Type B pancreatic cell (in vitro differentiated cells): ENCODE measurements around the gene EFCAB13. TPM values are rescaled to one million over a fixed set of nuclear protein-coding genes. Genes with fewer than 3 reads are reported as not detected.

ENCODE experiments used
- DNase-seq: peaks from one replicate; pipeline ENCODE4 v3.0.0; 2021; ENCODE audit warnings: mixed read lengths; ENCODE audit not compliant: unreplicated experiment; ENCODE audit errors: extremely low spot score
- H3K27ac Mint-ChIP-seq: 2 replicates; pipeline ENCODE4 v1.8.0; 2021; ENCODE audit warnings: mild to moderate bottlenecking, mixed read lengths
- H3K27me3 Mint-ChIP-seq: 2 replicates; pipeline ENCODE4 v1.8.0; 2021; ENCODE audit warnings: mixed read lengths
- H3K36me3 Mint-ChIP-seq: 2 replicates; pipeline ENCODE4 v1.8.0; 2021; ENCODE audit warnings: mixed read lengths
- H3K4me1 Mint-ChIP-seq: one replicate; pipeline ENCODE4 v1.8.0; 2021; ENCODE audit warnings: mixed read lengths; ENCODE audit not compliant: unreplicated experiment
- H3K4me3 Mint-ChIP-seq: 2 replicates; pipeline ENCODE4 v1.8.0; 2021; ENCODE audit warnings: mild to moderate bottlenecking, mixed read lengths
- H3K9me3 Mint-ChIP-seq: 2 replicates; pipeline ENCODE4 v1.8.0; 2021; ENCODE audit warnings: mixed read lengths
- total RNA-seq: library from RNA; stranded (reverse); gene quantifications from 2 replicates; pipeline ENCODE4 v1.2.1, GENCODE V29; 2021; ENCODE audit warnings: low replicate concordance
- TF ChIP-seq, protein P1 (sequence below): fragments of 200-600 bp; sonication (generic); conservative IDR thresholded peaks from 2 replicates; pipeline ENCODE4 v1.5.0; 2021; ENCODE audit warnings: antibody characterized with exemption, mild to moderate bottlenecking

The EFCAB13 gene
- total RNA-seq, 1 donor from 2014 or later = 4.4 TPM

DNA sequence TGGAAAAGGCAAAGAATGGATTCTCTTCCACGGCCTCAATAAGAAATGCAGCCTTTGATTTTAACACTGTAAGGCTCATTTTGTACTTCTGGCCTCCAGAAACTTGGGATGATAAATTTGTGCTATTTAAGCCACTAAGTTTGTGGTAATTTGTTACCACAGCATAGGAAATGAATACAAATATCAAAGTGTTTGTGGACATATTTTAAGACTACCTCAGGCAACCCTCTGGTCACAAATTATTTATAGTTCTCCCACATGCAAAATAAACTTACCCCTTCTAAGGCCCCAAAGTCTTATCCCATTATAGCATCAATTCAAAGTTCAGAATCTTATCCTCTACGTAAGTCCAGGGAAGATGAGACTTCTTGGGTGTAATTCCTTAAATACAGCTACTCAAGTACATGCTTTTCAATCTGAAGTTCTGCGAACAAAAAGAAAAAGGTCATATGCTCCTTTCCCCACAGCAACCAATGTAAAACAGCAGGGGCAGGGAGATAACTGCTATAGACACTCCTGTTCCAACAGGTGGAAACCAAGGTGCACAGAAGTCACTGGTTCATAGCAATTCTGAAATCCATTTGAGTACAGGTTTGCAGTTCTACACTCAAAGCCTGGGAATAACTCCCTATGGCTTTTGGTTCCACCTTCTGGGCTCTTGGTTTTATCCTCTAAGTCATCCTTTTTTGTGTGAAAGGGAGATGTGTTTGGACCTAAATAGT, 5.4 kb upstream of the EFCAB13 start:
- Mint-ChIP-seq H3K36me3 (no peaks in the 10 kb centered on the region), H3K27me3 (peaks cover 2% of the 10 kb centered on the region), H3K4me1 (peaks cover 14% of the 10 kb centered on the region), H3K4me3 (no peak overlapping the region), H3K9me3 (no peaks in the 10 kb centered on the region), H3K27ac (no peak overlapping the region)
- TF ChIP-seq, protein P1, sequence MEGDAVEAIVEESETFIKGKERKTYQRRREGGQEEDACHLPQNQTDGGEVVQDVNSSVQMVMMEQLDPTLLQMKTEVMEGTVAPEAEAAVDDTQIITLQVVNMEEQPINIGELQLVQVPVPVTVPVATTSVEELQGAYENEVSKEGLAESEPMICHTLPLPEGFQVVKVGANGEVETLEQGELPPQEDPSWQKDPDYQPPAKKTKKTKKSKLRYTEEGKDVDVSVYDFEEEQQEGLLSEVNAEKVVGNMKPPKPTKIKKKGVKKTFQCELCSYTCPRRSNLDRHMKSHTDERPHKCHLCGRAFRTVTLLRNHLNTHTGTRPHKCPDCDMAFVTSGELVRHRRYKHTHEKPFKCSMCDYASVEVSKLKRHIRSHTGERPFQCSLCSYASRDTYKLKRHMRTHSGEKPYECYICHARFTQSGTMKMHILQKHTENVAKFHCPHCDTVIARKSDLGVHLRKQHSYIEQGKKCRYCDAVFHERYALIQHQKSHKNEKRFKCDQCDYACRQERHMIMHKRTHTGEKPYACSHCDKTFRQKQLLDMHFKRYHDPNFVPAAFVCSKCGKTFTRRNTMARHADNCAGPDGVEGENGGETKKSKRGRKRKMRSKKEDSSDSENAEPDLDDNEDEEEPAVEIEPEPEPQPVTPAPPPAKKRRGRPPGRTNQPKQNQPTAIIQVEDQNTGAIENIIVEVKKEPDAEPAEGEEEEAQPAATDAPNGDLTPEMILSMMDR = no peak
- DNase-seq = no peak

DNA sequence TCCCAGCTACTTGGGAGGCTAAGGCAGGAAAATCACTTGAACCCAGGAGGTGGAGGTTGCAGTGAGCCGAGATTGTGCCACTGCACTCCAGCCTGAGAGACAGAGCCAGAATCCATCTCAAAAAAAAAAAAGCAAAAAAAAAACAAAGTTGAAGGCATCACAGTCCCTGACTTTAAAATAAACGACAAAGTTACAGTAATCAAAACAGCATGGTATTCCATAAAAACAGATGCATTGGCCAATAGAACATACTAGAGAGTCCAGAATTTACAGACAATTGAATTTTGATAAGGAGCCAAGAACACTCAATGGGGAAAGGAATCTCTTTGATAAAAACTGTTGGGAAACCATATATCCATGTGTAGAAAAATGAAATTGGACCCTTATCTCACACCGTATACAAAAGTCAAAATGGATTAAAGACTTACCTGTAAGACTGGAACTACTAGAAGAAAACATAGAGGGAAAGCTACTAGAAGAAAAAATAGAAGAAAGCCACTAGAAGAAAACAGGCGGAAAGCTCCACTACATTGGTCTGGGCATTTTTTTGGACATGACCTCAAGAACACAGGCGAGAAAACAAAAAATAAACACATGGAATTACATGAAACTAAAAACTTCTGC, 2.8 kb upstream of the EFCAB13 start:
- H3K27me3 Mint-ChIP-seq = peaks cover 2% of the 10 kb centered on the region
- no peak overlapping the region for H3K4me3 Mint-ChIP-seq
- no peak for DNase-seq
- no peaks in the 10 kb centered on the region for H3K36me3 Mint-ChIP-seq
- H3K4me1 Mint-ChIP-seq = peaks cover 9% of the 10 kb centered on the region
- H3K27ac Mint-ChIP-seq = no peak overlapping the region
- no peaks in the 10 kb centered on the region for H3K9me3 Mint-ChIP-seq
- TF ChIP-seq, protein P1 = no peak

DNA sequence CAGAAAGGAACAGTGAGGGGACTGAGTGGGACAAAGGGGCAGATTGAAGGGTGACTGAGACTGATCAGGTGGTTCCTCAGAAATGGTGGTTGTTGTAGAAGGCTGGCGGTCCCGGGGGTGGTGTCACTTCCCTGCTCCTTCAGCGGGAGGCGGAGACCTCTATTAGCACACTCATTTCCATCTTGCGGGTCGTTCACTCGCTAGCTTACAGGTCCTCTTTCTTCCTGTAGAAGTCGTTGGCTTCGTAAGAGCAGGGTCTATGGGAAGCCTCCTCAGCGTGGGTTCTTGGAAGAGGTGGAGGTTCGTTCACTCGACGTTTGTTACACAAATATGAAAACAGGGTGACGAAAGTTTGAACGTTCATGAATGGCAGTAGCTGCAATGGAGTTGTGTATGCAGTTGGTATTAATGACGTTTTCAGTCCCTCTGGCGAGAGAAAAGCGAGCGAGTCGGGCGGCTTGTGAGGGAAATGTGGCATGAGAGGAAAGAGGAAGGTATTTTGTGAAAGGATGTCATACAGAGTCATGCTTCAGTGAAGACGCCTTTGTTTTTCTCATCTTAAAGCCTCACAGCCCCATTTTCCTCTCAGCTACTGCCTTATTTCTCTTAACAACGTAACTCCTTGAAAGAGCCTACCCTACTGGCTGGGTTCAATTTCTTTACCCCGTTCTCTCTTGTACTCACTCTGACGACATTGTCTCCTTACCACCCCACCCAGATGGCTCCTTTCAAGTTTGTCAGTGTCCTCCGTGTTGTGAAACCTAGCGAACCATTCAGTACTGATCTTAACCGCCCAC, 667 bp downstream of the EFCAB13 start:
- peak overlapping the region; percentile 98 for H3K4me3 Mint-ChIP-seq
- H3K9me3 Mint-ChIP-seq = no peaks in the 10 kb centered on the region
- TF ChIP-seq, protein P1 = no peak
- peaks cover 2% of the 10 kb centered on the region for H3K27me3 Mint-ChIP-seq
- H3K36me3 Mint-ChIP-seq = no peaks in the 10 kb centered on the region
- peak overlapping the region; percentile 97 for H3K27ac Mint-ChIP-seq
- H3K4me1 Mint-ChIP-seq = peaks cover 9% of the 10 kb centered on the region
- no peak for DNase-seq

DNA sequence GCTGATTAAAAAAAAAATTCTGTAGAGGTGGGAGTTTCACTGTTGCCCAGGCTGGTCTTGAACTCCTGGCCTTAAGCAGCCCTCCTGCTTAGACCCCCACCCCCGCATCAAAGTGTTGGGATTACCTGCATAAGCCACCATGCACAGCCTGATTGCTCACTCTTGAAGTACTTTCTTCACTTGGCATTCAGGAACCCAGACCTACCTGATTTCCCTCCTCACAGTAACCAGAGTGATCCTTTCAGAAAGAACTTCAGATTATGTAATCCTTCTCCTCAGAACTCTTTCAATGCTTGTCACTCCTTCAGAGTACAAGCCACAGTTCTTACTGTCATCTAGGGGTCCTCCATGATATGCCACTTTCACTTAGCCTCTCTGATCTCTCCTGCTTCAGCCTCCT, 1.4 kb downstream of the EFCAB13 start:
- TF ChIP-seq, protein P1 = no peak
- Mint-ChIP-seq H3K4me1 (peaks cover 9% of the 10 kb centered on the region), H3K9me3 (no peaks in the 10 kb centered on the region), H3K36me3 (no peaks in the 10 kb centered on the region), H3K27ac (peak overlapping the region; percentile 48), H3K27me3 (no peaks in the 10 kb centered on the region), H3K4me3 (peak overlapping the region; percentile 98)
- no peak for DNase-seq

DNA sequence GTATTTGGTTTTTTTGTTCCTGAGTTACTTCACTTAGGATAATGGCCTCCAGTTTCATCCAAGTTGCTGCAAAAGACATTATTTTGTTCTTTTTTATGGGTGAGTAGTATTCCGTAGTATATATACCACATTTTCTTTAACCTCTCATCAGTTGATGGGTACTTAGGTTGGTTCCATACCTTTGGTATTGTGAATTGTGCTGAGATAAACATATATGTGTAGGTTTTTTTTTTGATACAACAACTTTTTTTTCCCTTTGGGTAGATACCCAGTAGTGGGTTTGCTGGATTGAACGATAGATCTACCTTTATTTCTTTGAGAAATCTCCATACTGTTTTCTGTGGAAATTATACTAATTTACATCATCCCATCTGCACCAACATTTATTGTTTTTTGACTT, 6.8 kb downstream of the EFCAB13 start:
- DNase-seq = no peak
- Mint-ChIP-seq H3K4me3 (no peak overlapping the region), H3K27ac (no peak overlapping the region), H3K9me3 (peaks cover 9% of the 10 kb centered on the region), H3K27me3 (no peaks in the 10 kb centered on the region), H3K4me1 (no peaks in the 10 kb centered on the region), H3K36me3 (peaks cover 5% of the 10 kb centered on the region)
- TF ChIP-seq, protein P1 = no peak
